ENCODE data around the gene FMC1. TPM values are rescaled to one million over a fixed set of nuclear protein-coding genes. Genes with fewer than 3 reads are reported as not detected.
"Not testable (repeated sequence)": the region's sequence is repeated elsewhere in the genome, so short reads cannot be mapped to it uniquely, and the experiment has no call there.

Gene FMC1
- total RNA-seq, 4 donors from 2014 or later = 16.6 to 18.2 (median 17.3) TPM

- Histone ChIP-seq H3K4me1 (no peaks in the 10 kb centered on the region), H3K27me3 (no peaks in the 10 kb centered on the region), H3K4me3 (no peak overlapping the region), H3K9me3 (no peaks in the 10 kb centered on the region), H3K36me3 (no peaks in the 10 kb centered on the region), H3K27ac (no peak overlapping the region)
- WGBS, 2 donors (ENCODE audit: low coverage in 1 of 2) = 69 to 94% methylated on average over 2 to 3 of the region's 3 CpGs
- TF ChIP-seq POLR2AphosphoS5 (IDR thresholded peaks at IDR 0.05) (no peak), CTCF (IDR thresholded peaks at IDR 0.05) (no peak), EP300 (IDR thresholded peaks at IDR 0.05) (no peak), POLR2A (IDR thresholded peaks at IDR 0.05) (no peak)
- no peak for ATAC-seq
Measured at GRCh38 chr7:139330333-139331030, 10.7 kb upstream of the FMC1 start.

GRCh38 chr7:139332697-139333359 is 8.3 kb upstream of the FMC1 start:
- TF ChIP-seq CTCF (IDR thresholded peaks at IDR 0.05) (no peak), EP300 (IDR thresholded peaks at IDR 0.05) (no peak), POLR2A (IDR thresholded peaks at IDR 0.05) (no peak), POLR2AphosphoS5 (IDR thresholded peaks at IDR 0.05) (no peak)
- no peaks in the 10 kb centered on the region for H3K27me3 ChIP-seq
- H3K9me3 ChIP-seq = no peaks in the 10 kb centered on the region
- H3K36me3 ChIP-seq = no peaks in the 10 kb centered on the region
- no peak overlapping the region for H3K27ac ChIP-seq
- H3K4me1 ChIP-seq = no peaks in the 10 kb centered on the region
- ATAC-seq = no peak
- H3K4me3 ChIP-seq = no peak overlapping the region
- WGBS, 2 donors (ENCODE audit: low coverage in 1 of 2) = 42 to 74% methylated on average over 4 to 5 of the region's 5 CpGs

GRCh38 chr7:139333443-139333842 is 7.7 kb upstream of the FMC1 start:
- not testable (repeated sequence) for ATAC-seq

GRCh38 chr7:139334399-139335150 is 6.6 kb upstream of the FMC1 start:
- 83 to 86% methylated on average over 2 to 4 of the region's 4 CpGs for WGBS, 2 donors (ENCODE audit: low coverage in 1 of 2)
- no peak for ATAC-seq
- Histone ChIP-seq H3K9me3 (peaks cover 0 to 2% (median 0%) of the 10 kb centered on the region in 3 donors), H3K4me1 (no peaks in the 10 kb centered on the region), H3K27me3 (no peaks in the 10 kb centered on the region), H3K27ac (no peak overlapping the region), H3K4me3 (no peak overlapping the region), H3K36me3 (no peaks in the 10 kb centered on the region)
- TF ChIP-seq POLR2AphosphoS5 (IDR thresholded peaks at IDR 0.05) (no peak), EP300 (IDR thresholded peaks at IDR 0.05) (no peak), POLR2A (IDR thresholded peaks at IDR 0.05) (no peak), CTCF (IDR thresholded peaks at IDR 0.05) (no peak)

More at GRCh38 chr7:139333443-139333842, 7.7 kb upstream of the FMC1 start:
- H3K27ac ChIP-seq, H3K9me3 ChIP-seq, H3K4me3 ChIP-seq, H3K27me3 ChIP-seq, H3K4me1 ChIP-seq, H3K36me3 ChIP-seq: not testable (repeated sequence)
- WGBS, 2 donors (ENCODE audit: low coverage in 1 of 2) = 92 to 100% methylated on average over 1 to 4 of the region's 13 CpGs

GRCh38 chr7:139339025-139339424 is 2.1 kb upstream of the FMC1 start:
- 85 to 100% methylated on average over 2 of the region's 2 CpGs for WGBS, 2 donors (ENCODE audit: low coverage in 1 of 2)
- no peak overlapping the region for H3K4me3 ChIP-seq
- H3K36me3 ChIP-seq = no peaks in the 10 kb centered on the region
- H3K4me1 ChIP-seq = peaks cover 0 to 18% (median 6%) of the 10 kb centered on the region in 3 donors
- peaks cover 0 to 5% (median 0%) of the 10 kb centered on the region in 3 donors for H3K9me3 ChIP-seq
- H3K27me3 ChIP-seq = no peaks in the 10 kb centered on the region
- H3K27ac ChIP-seq = no peak overlapping the region
- TF ChIP-seq POLR2A (IDR thresholded peaks at IDR 0.05) (no peak), EP300 (IDR thresholded peaks at IDR 0.05) (no peak), CTCF (IDR thresholded peaks at IDR 0.05) (no peak), POLR2AphosphoS5 (IDR thresholded peaks at IDR 0.05) (no peak)
- no peak for ATAC-seq

All from gastroesophageal sphincter (tissue), 4 donors.